HepG2 (cell line): Measurements from ENCODE around the gene CCDC142. TPM values are rescaled to one million over a fixed set of nuclear protein-coding genes. Genes with fewer than 3 reads are reported as not detected.

Experiments
- CENPX ChIP-seq: sonication (generic); formaldehyde crosslinking; IDR thresholded peaks from 2 replicates; pipeline ENCODE4 v1.9.0; 2021; ENCODE audit warnings: mild to moderate bottlenecking, missing genetic modification reagents, moderate library complexity
- ERF ChIP-seq: IDR thresholded peaks from 2 replicates; pipeline ENCODE4 v1.6.1; 2018; ENCODE audit warnings: missing biosample characterization, missing genetic modification reagents
- GABPB1 ChIP-seq: IDR thresholded peaks from 2 replicates; pipeline ENCODE4 v1.6.1; 2016; ENCODE audit warnings: mild to moderate bottlenecking, missing genetic modification reagents, moderate library complexity, missing compliant biosample characterization
- ISX ChIP-seq: sonication (generic); formaldehyde crosslinking; conservative IDR thresholded peaks from 2 replicates; pipeline ENCODE4 v1.5.0; 2020; ENCODE audit warnings: missing genetic modification reagents
- LCORL ChIP-seq, 2 experiments: fragments of 450-650 bp in 1 of 2; sonication (generic) in 1 of 2; formaldehyde crosslinking in 1 of 2; IDR thresholded peaks; 2 replicates each; pipeline versions ENCODE4 v1.5.0 to v1.6.1; 2017 to 2020; ENCODE audit warnings: antibody characterized with exemption in 1 of 2, missing genetic modification reagents in 1 of 2
- NCOA5 ChIP-seq: sonication (generic); formaldehyde crosslinking; IDR thresholded peaks from 2 replicates; pipeline ENCODE4 v1.4.0; 2020; ENCODE audit warnings: missing genetic modification reagents
- SOX13 ChIP-seq, 3 experiments: fragments of 450-650 bp in 1 of 3; sonication (generic) in 1 of 3; formaldehyde crosslinking in 1 of 3; IDR thresholded peaks in 2 of 3; conservative IDR thresholded peaks in 1 of 3; 2 replicates each; pipeline versions ENCODE4 v1.5.0 to v1.6.1; 2016 to 2020; ENCODE audit warnings: antibody characterized with exemption in 1 of 3, mild to moderate bottlenecking in 1 of 3, missing compliant biosample characterization in 1 of 3, missing genetic modification reagents in 1 of 3, moderate library complexity in 1 of 3
- TCF7 ChIP-seq: sonication (generic); IDR thresholded peaks from 2 replicates; pipeline ENCODE4 v1.6.1; 2016; ENCODE audit warnings: antibody characterized with exemption, low read depth
- ZFP36L2 ChIP-seq: sonication (generic); formaldehyde crosslinking; IDR thresholded peaks from 2 replicates; pipeline ENCODE4 v1.4.0; 2020; ENCODE audit warnings: missing genetic modification reagents
- ZNF138 ChIP-seq: sonication (generic); formaldehyde crosslinking; IDR thresholded peaks from 2 replicates; pipeline ENCODE4 v1.5.0; 2020; ENCODE audit warnings: mild to moderate bottlenecking, low read depth, missing genetic modification reagents
- ZNF180 ChIP-seq: sonication (generic); formaldehyde crosslinking; IDR thresholded peaks from 2 replicates; pipeline ENCODE4 v1.4.0; 2020; ENCODE audit warnings: low read depth, missing genetic modification reagents, borderline replicate concordance
- ZNF225 ChIP-seq: sonication (generic); formaldehyde crosslinking; IDR thresholded peaks from 2 replicates; pipeline ENCODE4 v1.4.0; 2020; ENCODE audit warnings: mild to moderate bottlenecking, missing genetic modification reagents
- polyA plus RNA-seq, 8 experiments: library from polyadenylated mRNA; depleted of rRNA in 3 of 8; stranded (reverse) in 7 of 8; unstranded in 1 of 8; fragments of >200 nt; fragmentation: Illumina TruSeq in 4 of 8; extraction: Trizol in 4 of 8; gene quantifications; 2 replicates each; pipeline versions ENCODE4 v1.2.1 to v1.2.3, GENCODE V29; 2011 to 2016; ENCODE audit warnings: low read depth in 4 of 8, missing spikeins in 1 of 8, mixed read lengths in 1 of 8; ENCODE audit not compliant: insufficient read depth in 1 of 8
- total RNA-seq, 5 experiments: library from RNA; depleted of rRNA; stranded (reverse); fragments of >200 nt; fragmentation: Illumina TruSeq; extraction: Trizol; gene quantifications; 2 replicates each; pipeline ENCODE4 v1.2.3, GENCODE V29; 2016; ENCODE audit warnings: low read depth in 1 of 5
- TF ChIP-seq, protein P1 (sequence below): IDR thresholded peaks from 2 replicates; pipeline ENCODE4 v1.6.1; 2016; ENCODE audit warnings: mild to moderate bottlenecking
- TF ChIP-seq, protein P2 (sequence below): sonication (generic); formaldehyde crosslinking; IDR thresholded peaks from 2 replicates; pipeline ENCODE4 v1.4.0; 2020; ENCODE audit warnings: missing genetic modification reagents
- TF ChIP-seq, protein P3 (sequence below): sonication (generic); formaldehyde crosslinking; IDR thresholded peaks from 2 replicates; pipeline ENCODE4 v1.8.0; 2022; ENCODE audit warnings: mild to moderate bottlenecking, missing genetic modification reagents
- TF ChIP-seq, protein P4 (sequence below): sonication (generic); formaldehyde crosslinking; IDR thresholded peaks from 2 replicates; pipeline ENCODE4 v1.4.0; 2020; ENCODE audit warnings: missing genetic modification reagents, borderline replicate concordance
- TF ChIP-seq, protein P5 (sequence below): sonication (generic); formaldehyde crosslinking; IDR thresholded peaks from 2 replicates; pipeline ENCODE4 v1.5.0; 2020; ENCODE audit warnings: mild to moderate bottlenecking, missing genetic modification reagents, borderline replicate concordance

Gene CCDC142
- total and polyA plus RNA-seq, 2 of the 13 experiments (the other 11 are each of a cell fraction or from before 2014, with no cell fraction given), result 14.7 to 30.4 TPM

DNA sequence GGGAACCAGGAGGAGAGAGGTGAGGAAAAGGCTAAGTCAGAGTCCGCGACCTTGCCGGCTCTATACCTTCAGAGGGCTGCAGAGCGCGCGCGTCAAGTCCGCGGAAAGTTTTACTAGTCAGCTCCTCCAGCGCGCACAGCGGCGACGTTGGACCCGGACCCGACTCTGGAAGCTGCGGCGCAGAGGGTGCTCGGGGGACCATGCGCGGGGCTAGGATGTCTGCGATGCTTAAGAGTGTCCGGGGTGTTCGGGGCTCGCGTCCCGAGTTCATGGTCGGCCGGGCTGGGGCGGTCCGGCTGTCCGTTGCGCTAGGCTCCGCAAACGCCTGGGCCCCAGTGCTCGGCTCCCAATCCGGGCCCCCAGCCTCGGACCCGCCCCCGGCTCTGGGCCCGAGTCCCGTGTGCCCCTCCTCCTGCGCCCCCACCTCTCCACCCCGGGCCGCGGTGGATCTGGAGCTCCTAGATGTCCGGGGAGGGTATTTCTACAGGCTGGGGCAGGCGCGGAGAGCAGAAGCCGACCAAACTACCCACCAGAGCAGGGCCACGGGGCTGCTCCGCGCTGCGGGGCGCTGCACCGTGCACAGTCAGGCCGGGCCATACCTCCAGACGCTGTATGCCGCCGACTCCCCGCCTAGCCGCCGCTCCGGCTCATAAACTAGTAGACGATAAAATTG, 16.6 kb upstream of the CCDC142 start, which contains the start of gene LBX2 (continued):
- TF ChIP-seq CENPX (no peak), ZFP36L2 (no peak), ZNF225 (CRISPR knock-in tag) (no peak), ZNF180 (CRISPR knock-in tag) (no peak), GABPB1 (peak; percentile 57; the same call in 1 of the 2 replicates), ERF (no peak), SOX13 (IDR thresholded peaks at IDR 0.05) (no peak), SOX13 (CRISPR knock-in tag; conservative IDR thresholded peaks at IDR 0.05 in 1 of 2, IDR thresholded peaks at IDR 0.05 in 1 of 2) (no peak), TCF7 (no peak), ZNF138 (no peak), NCOA5 (CRISPR knock-in tag) (no peak), LCORL (IDR thresholded peaks at IDR 0.05) (no peak), LCORL (CRISPR knock-in tag; IDR thresholded peaks at IDR 0.05) (no peak; the same call in 1 of the 2 replicates), ISX (CRISPR knock-in tag) (no peak)
- TF ChIP-seq, protein P1, sequence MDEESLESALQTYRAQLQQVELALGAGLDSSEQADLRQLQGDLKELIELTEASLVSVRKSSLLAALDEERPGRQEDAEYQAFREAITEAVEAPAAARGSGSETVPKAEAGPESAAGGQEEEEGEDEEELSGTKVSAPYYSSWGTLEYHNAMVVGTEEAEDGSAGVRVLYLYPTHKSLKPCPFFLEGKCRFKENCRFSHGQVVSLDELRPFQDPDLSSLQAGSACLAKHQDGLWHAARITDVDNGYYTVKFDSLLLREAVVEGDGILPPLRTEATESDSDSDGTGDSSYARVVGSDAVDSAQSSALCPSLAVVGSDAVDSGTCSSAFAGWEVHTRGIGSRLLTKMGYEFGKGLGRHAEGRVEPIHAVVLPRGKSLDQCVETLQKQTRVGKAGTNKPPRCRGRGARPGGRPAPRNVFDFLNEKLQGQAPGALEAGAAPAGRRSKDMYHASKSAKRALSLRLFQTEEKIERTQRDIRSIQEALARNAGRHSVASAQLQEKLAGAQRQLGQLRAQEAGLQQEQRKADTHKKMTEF (CRISPR knock-in tag), result peak; percentile 24; the same call in 1 of the 2 replicates
- TF ChIP-seq, protein P2, sequence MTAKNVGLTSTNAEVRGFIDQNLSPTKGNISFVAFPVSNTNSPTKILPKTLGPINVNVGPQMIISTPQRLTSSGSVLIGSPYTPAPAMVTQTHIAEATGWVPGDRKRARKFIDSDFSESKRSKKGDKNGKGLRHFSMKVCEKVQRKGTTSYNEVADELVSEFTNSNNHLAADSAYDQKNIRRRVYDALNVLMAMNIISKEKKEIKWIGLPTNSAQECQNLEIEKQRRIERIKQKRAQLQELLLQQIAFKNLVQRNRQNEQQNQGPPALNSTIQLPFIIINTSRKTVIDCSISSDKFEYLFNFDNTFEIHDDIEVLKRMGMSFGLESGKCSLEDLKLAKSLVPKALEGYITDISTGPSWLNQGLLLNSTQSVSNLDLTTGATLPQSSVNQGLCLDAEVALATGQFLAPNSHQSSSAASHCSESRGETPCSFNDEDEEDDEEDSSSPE (CRISPR knock-in tag), result no peak
- TF ChIP-seq, protein P3, sequence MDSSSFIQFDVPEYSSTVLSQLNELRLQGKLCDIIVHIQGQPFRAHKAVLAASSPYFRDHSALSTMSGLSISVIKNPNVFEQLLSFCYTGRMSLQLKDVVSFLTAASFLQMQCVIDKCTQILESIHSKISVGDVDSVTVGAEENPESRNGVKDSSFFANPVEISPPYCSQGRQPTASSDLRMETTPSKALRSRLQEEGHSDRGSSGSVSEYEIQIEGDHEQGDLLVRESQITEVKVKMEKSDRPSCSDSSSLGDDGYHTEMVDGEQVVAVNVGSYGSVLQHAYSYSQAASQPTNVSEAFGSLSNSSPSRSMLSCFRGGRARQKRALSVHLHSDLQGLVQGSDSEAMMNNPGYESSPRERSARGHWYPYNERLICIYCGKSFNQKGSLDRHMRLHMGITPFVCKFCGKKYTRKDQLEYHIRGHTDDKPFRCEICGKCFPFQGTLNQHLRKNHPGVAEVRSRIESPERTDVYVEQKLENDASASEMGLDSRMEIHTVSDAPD (CRISPR knock-in tag), result no peak
- TF ChIP-seq, protein P4, sequence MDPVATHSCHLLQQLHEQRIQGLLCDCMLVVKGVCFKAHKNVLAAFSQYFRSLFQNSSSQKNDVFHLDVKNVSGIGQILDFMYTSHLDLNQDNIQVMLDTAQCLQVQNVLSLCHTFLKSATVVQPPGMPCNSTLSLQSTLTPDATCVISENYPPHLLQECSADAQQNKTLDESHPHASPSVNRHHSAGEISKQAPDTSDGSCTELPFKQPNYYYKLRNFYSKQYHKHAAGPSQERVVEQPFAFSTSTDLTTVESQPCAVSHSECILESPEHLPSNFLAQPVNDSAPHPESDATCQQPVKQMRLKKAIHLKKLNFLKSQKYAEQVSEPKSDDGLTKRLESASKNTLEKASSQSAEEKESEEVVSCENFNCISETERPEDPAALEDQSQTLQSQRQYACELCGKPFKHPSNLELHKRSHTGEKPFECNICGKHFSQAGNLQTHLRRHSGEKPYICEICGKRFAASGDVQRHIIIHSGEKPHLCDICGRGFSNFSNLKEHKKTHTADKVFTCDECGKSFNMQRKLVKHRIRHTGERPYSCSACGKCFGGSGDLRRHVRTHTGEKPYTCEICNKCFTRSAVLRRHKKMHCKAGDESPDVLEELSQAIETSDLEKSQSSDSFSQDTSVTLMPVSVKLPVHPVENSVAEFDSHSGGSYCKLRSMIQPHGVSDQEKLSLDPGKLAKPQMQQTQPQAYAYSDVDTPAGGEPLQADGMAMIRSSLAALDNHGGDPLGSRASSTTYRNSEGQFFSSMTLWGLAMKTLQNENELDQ, result no peak
- TF ChIP-seq, protein P5, sequence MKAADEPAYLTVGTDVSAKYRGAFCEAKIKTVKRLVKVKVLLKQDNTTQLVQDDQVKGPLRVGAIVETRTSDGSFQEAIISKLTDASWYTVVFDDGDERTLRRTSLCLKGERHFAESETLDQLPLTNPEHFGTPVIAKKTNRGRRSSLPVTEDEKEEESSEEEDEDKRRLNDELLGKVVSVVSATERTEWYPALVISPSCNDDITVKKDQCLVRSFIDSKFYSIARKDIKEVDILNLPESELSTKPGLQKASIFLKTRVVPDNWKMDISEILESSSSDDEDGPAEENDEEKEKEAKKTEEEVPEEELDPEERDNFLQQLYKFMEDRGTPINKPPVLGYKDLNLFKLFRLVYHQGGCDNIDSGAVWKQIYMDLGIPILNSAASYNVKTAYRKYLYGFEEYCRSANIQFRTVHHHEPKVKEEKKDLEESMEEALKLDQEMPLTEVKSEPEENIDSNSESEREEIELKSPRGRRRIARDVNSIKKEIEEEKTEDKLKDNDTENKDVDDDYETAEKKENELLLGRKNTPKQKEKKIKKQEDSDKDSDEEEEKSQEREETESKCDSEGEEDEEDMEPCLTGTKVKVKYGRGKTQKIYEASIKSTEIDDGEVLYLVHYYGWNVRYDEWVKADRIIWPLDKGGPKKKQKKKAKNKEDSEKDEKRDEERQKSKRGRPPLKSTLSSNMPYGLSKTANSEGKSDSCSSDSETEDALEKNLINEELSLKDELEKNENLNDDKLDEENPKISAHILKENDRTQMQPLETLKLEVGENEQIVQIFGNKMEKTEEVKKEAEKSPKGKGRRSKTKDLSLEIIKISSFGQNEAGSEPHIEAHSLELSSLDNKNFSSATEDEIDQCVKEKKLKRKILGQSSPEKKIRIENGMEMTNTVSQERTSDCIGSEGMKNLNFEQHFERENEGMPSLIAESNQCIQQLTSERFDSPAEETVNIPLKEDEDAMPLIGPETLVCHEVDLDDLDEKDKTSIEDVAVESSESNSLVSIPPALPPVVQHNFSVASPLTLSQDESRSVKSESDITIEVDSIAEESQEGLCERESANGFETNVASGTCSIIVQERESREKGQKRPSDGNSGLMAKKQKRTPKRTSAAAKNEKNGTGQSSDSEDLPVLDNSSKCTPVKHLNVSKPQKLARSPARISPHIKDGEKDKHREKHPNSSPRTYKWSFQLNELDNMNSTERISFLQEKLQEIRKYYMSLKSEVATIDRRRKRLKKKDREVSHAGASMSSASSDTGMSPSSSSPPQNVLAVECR (CRISPR knock-in tag), result peak; percentile 56; the same call in 1 of the 2 replicates
